K562 (cell line): ENCODE results near the gene LIMS1. TPM values are rescaled to one million over a fixed set of nuclear protein-coding genes. Genes with fewer than 3 reads are reported as not detected.
A peak's percentile ranks its signal among the peaks of the same experiment; 100 is the strongest.

ENCODE experiments used
- ATAC-seq: fragments of 200-7000 bp; cut with Tn5 transposase; 3 replicates; pipeline ENCODE4 v1.9.1; 2020; ENCODE audit warnings: moderate library complexity
- BruUV-seq: library from RNA; stranded (reverse); fragments of 400-500 nt; replicated peaks from 2 replicates; lab custom pipeline; 2021; lab: Mats Ljungman, UMichigan
- CTCF ChIA-PET: fragments of 300-600 bp; formaldehyde crosslinking; extraction: SDS; loops from one replicate; lab custom pipeline; 2021; ENCODE audit warnings: low intra/inter-chr PET ratio; lab: Yijun Ruan, JAX
- POLR2A ChIA-PET: fragments of 300-600, 350-650 bp; sonication (Branson Sonifier 250); formaldehyde crosslinking; extraction: SDS; loops from one replicate; lab custom pipeline; 2021; ENCODE audit warnings: antibody characterized with exemption, inconsistent platforms; lab: Yijun Ruan, JAX
- DNase-seq, 4 experiments: peaks; one replicate each; pipeline versions ENCODE4 v3.0.0 to v3.0.0-alpha.2; 2011 to 2018; ENCODE audit warnings: low spot score in 3 of 4, mixed read lengths in 3 of 4; ENCODE audit errors: extremely low read depth in 1 of 4
- FAIRE-seq: peaks from 2 replicates; lab custom pipeline; 2011; peaks lifted over from hg19 to GRCh38; lab: Jason Lieb, UNC
- H2AFZ ChIP-seq: 2 replicates; pipeline ENCODE4 v1.6.0; 2011; ENCODE audit warnings: low read depth, low read length, control low read depth, inconsistent platforms
- H3K27ac ChIP-seq: fragments of 200-600 bp; 3 replicates; pipeline ENCODE4 v1.8.0; 2011; ENCODE audit warnings: low read depth, mild to moderate bottlenecking, control low read depth, inconsistent platforms, low read length, moderate library complexity, mixed read lengths; ENCODE audit errors: extremely low read depth
- H3K27me3 ChIP-seq, 2 experiments: fragments of 300-600 bp in 1 of 2; 2 replicates in 1 of 2; 3 replicates in 1 of 2; pipeline versions ENCODE4 v1.6.0 to v1.8.0; 2011; ENCODE audit warnings: inconsistent platforms in 2 of 2, low read length in 2 of 2, mild to moderate bottlenecking in 1 of 2, mixed read lengths in 1 of 2, moderate library complexity in 1 of 2; ENCODE audit not compliant: control insufficient read depth in 2 of 2, insufficient read depth in 2 of 2
- H3K36me3 ChIP-seq: fragments of 300-600 bp; 3 replicates; pipeline ENCODE4 v1.8.0; 2011; ENCODE audit warnings: mild to moderate bottlenecking, low read length, inconsistent platforms; ENCODE audit not compliant: control insufficient read depth, insufficient read depth
- H3K4me1 ChIP-seq, 2 experiments: fragments of 200-600 bp in 1 of 2; replicated peaks in 1 of 2; 2 replicates in 1 of 2; 3 replicates in 1 of 2; pipeline versions ENCODE4 v1.5.1 to v1.8.0; 2011; ENCODE audit warnings: inconsistent platforms in 2 of 2, low read length in 2 of 2, mild to moderate bottlenecking in 1 of 2, mixed read lengths in 1 of 2, moderate library complexity in 1 of 2; ENCODE audit not compliant: control insufficient read depth in 2 of 2, insufficient read depth in 2 of 2
- H3K4me2 ChIP-seq: 2 replicates; pipeline ENCODE4 v1.6.1; 2011; ENCODE audit warnings: low read length, control low read depth, inconsistent platforms, mixed read lengths; ENCODE audit not compliant: insufficient read depth
- H3K4me3 ChIP-seq: fragments of 200-600 bp; sonication (generic), shearing (Covaris generic); 2 replicates; pipeline ENCODE4 v1.5.1; 2016; ENCODE audit warnings: control low read depth, inconsistent platforms
- H3K79me2 ChIP-seq: fragments of 200-600 bp; 3 replicates; pipeline ENCODE4 v1.8.0; 2011; ENCODE audit warnings: low read length, inconsistent platforms; ENCODE audit not compliant: control insufficient read depth, insufficient read depth
- H3K9ac ChIP-seq, 2 experiments: 2 replicates each; pipeline versions ENCODE4 v1.6.0 to v1.6.1; 2011; ENCODE audit warnings: low read depth in 2 of 2, low read length in 2 of 2, control low read depth in 1 of 2, inconsistent platforms in 1 of 2, mild to moderate bottlenecking in 1 of 2, mixed read lengths in 1 of 2; ENCODE audit not compliant: insufficient read depth in 1 of 2
- H3K9me1 ChIP-seq: one replicate; pipeline ENCODE4 v1.6.0; 2011; ENCODE audit warnings: inconsistent platforms, mild to moderate bottlenecking, low read length, moderate library complexity; ENCODE audit not compliant: control insufficient read depth, insufficient read depth
- H3K9me3 ChIP-seq: replicated peaks from 2 replicates; pipeline ENCODE4 v1.5.1; 2011; ENCODE audit warnings: low read depth, low read length, inconsistent platforms; ENCODE audit not compliant: control insufficient read depth, insufficient read depth
- H4K20me1 ChIP-seq: replicated peaks from 2 replicates; pipeline ENCODE4 v1.6.1; 2011; ENCODE audit warnings: low read length, inconsistent platforms, mixed read lengths; ENCODE audit not compliant: control insufficient read depth, insufficient read depth
- CAMTA2 ChIP-seq: fragments of 250-450 bp; sonication (Bioruptor Pico); conservative IDR thresholded peaks from 2 replicates; pipeline ENCODE4 v1.5.1; 2022
- EWSR1 ChIP-seq: fragments of 450-650 bp; IDR thresholded peaks from 2 replicates; pipeline ENCODE4 v1.6.1; 2018; ENCODE audit warnings: borderline replicate concordance, mild to moderate bottlenecking, low read depth, moderate library complexity; ENCODE audit not compliant: partially characterized antibody
- MTA3 ChIP-seq: fragments of 450-650 bp; formaldehyde crosslinking; IDR thresholded peaks from 2 replicates; pipeline ENCODE4 v1.6.1; 2017; ENCODE audit warnings: mild to moderate bottlenecking, borderline replicate concordance
- TAF1 ChIP-seq: IDR thresholded peaks from 2 replicates; pipeline ENCODE4 v1.6.1; 2011; ENCODE audit warnings: mild to moderate bottlenecking, low read length, moderate library complexity; ENCODE audit not compliant: insufficient read depth, control insufficient read depth, severe bottlenecking; ENCODE audit errors: extremely low read depth
- UBTF ChIP-seq, 2 experiments: IDR thresholded peaks; 2 replicates each; pipeline ENCODE4 v1.6.1; 2012; ENCODE audit warnings: improper control_type of control experiment in 2 of 2, low read depth in 2 of 2, low read length in 2 of 2, borderline replicate concordance in 1 of 2
- YY1 ChIP-seq, 3 experiments: IDR thresholded peaks; 2 replicates each; pipeline ENCODE4 v1.6.1; 2011; ENCODE audit warnings: low read length in 2 of 3, mild to moderate bottlenecking in 2 of 3, moderate library complexity in 2 of 3, borderline replicate concordance in 1 of 3, control low read depth in 1 of 3, low read depth in 1 of 3; ENCODE audit not compliant: insufficient read depth in 3 of 3, insufficient replicate concordance in 2 of 3, control insufficient read depth in 1 of 3, insufficient read length in 1 of 3; ENCODE audit errors: extremely low read depth in 1 of 3
- ZNF586 ChIP-seq: fragments of 450-650 bp; formaldehyde crosslinking; conservative IDR thresholded peaks from 2 replicates; pipeline ENCODE4 v1.4.0; 2020; ENCODE audit warnings: mild to moderate bottlenecking, moderate library complexity
- WGBS: fragments of 100-300 bp; shearing (Covaris generic); methylation state at CpG from one replicate; pipeline ENCODE4 v1.1.6; 2016; ENCODE audit warnings: low coverage, mixed read lengths; ENCODE audit not compliant: insufficient coverage; ENCODE audit errors: missing lambda C conversion rate; 5-methylcytosine and 5-hydroxymethylcytosine counted together
- in situ Hi-C: fragments of 300-500 bp; cut with MboI; formaldehyde crosslinking; loops from 4 replicates; pipeline ENCODE4 v1.15.0; 2018; ENCODE audit warnings: inconsistent platforms, mixed read lengths
- intact Hi-C: fragments of 100-400 bp; cut with micrococcal nuclease; formaldehyde crosslinking; loops from 2 replicates; pipeline ENCODE4 v1.14.2; 2022
- polyA plus RNA-seq, 8 experiments: library from polyadenylated mRNA; depleted of rRNA in 4 of 8; stranded (reverse) in 5 of 8; unstranded in 3 of 8; fragments of >200 nt; fragmentation: Nextera tagmentation in 2 of 8; fragmentation: Illumina TruSeq in 1 of 8; extraction: Ambion mirVana in 2 of 8; extraction: Trizol in 1 of 8; gene quantifications; 2 replicates each; pipeline versions ENCODE4 v1.2.1 to v1.2.3, GENCODE V29; 2011 to 2014; ENCODE audit warnings: inconsistent platforms in 1 of 8, missing spikeins in 1 of 8
- total RNA-seq, 7 experiments: library from RNA; depleted of rRNA in 6 of 7; stranded (reverse); fragments of >200 nt in 6 of 7; fragmentation: Illumina TruSeq in 2 of 7; extraction: Trizol in 2 of 7; gene quantifications; 2 replicates each; pipeline versions ENCODE4 v1.2.1 to v1.2.3, GENCODE V29; 2011 to 2021; ENCODE audit warnings: low replicate concordance in 1 of 7

The LIMS1 gene
- total and polyA plus RNA-seq, 9 of the 15 experiments (the other 6 are each of a cell fraction or from before 2014, with no cell fraction given): 52.8 to 134 (median 81.0) TPM

DNA sequence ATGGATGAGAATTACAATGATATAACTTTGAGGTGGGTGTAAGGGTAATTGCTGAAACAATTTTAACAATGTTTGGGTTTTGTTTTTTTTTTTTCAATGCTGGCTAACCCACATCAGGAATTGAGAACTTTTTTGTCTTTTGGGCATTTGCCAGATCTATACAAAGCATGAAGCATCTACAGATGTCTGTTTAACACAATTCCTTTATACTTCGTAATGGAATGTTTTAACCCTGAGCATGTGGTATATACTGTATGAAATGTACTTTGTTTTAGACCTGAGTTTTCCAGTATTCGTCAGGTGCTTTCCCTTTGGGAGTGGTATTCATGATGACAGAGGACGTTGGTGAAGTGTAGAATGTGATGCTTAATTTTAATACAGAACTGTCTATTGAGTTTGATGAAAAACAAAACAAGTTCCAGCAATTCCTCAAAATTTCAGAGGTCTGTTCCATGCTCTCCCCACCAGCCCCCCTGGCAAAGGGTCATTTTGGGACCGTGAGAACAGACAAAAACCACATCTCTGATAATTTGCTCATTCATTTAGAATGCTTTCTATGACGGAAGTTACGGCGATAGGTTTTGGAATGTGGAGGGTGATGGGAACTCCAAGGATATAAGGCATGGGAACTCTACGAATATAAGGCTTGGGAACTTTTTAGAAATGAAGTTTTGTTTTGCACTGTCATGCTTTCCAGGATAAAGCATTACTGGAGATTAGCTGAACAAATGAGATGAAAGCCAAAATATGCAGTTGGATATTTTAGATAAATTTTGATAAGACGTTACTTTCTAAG is 14.1 kb downstream of the LIMS1 start (continued):
- no peak for TF ChIP-seq UBTF (IDR thresholded peaks at IDR 0.05; ENCODE audit: borderline replicate concordance in 1 of 2, low read depth in 2 of 2, low read length in 2 of 2)

GRCh38 chr2:108552566-108552965 is 18.3 kb downstream of the LIMS1 start:
- no peaks in the 10 kb centered on the region for H3K9me3 ChIP-seq
- H4K20me1 ChIP-seq: no peaks in the 10 kb centered on the region; the same call in none of the 2 replicates
- peak; percentile 59 for ATAC-seq
- peak in 1 of 3 experiments; percentile 28 for TF ChIP-seq YY1 (IDR thresholded peaks at IDR 0.05; ENCODE audit: borderline replicate concordance in 1 of 3, control insufficient read depth in 1 of 3, extremely low read depth in 1 of 3, insufficient read depth in 3 of 3, insufficient read length in 1 of 3, insufficient replicate concordance in 2 of 3, low read depth in 1 of 3, low read length in 2 of 3)
- no peak for TF ChIP-seq CAMTA2 (CRISPR knock-in tag)
- TF ChIP-seq EWSR1: no peak
- TF ChIP-seq TAF1: no peak
- TF ChIP-seq MTA3: no peak
- no peak for TF ChIP-seq ZNF586 (CRISPR knock-in tag)
- TF ChIP-seq, all 486 proteins: peak for 1
- Histone ChIP-seq H3K9ac (no peak overlapping the region), H3K27ac (no peak overlapping the region), H3K79me2 (peaks cover 70% of the 10 kb centered on the region), H3K4me3 (no peak overlapping the region), H3K36me3 (no peaks in the 10 kb centered on the region; the same call in 2 of the 3 replicates), H3K4me1 (peaks cover 5 to 14% of the 10 kb centered on the region in 2 experiments; a peak in 2 of 5 replicates), H2AFZ (no peak overlapping the region), H3K4me2 (no peak overlapping the region), H3K27me3 (no peaks in the 10 kb centered on the region), H3K9me1 (no peaks in the 10 kb centered on the region)
- WGBS: 29% methylated on average over 2 of the region's 2 CpGs
- intact Hi-C loops (no loop called here), in situ Hi-C loops (no loop called here)
- ChIA-PET POLR2A (interaction anchor here (0.9 to 1.2 kb wide), 2 partner anchors 10 to 17 kb away, joined by 3 to 4 read pairs; no protein-coding TSS in a partner anchor), CTCF (no interaction called here)
- BruUV-seq: no TSS peak
- peak in 1 of 4 experiments; percentile 18 for DNase-seq
- FAIRE-seq: no peak
